Activated CD8-positive, alpha-beta memory T cell treated with anti-CD3 and anti-CD28 coated beads, Interleukin-2, amount 50 U/mL, for 1 hour (primary cell): ENCODE data around the gene MUC7.
"Not testable (repeated sequence)": the region's sequence is repeated elsewhere in the genome, so short reads cannot be mapped to it uniquely, and the experiment has no call there.

ENCODE experiments used
- DNase-seq: peaks from one replicate; pipeline ENCODE4 v3.0.0-alpha.2; 2020; ENCODE audit errors: extremely low read depth

MUC7 gene

GRCh38 chr4:70471897-70472296, at the start of gene MUC7:
Gene MUC7, plus strand, starts transcription at chr4:70472197. Its CDS starts 1,825 bp downstream, at chr4:70474022.
- no peak for DNase-seq

DNA sequence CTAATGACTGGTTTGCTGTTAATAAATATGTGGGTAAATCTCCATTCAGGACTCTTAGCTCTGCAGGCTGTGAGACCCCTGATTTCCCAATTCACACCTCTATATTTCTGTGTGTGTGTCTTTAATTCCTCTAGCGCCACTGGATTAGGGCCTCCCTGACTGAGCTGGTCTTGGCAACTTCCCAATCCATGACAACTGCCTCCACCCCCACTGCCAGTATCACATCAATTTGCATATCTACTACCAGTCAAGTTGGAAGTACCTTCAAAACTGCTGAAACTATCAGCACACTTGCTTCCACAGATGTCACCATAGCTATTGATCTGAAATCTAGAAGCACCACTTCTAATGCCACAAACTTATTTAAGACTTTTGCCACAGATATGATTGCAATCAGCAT, 46.7 kb upstream of the MUC7 start:
- no peak for DNase-seq

DNA sequence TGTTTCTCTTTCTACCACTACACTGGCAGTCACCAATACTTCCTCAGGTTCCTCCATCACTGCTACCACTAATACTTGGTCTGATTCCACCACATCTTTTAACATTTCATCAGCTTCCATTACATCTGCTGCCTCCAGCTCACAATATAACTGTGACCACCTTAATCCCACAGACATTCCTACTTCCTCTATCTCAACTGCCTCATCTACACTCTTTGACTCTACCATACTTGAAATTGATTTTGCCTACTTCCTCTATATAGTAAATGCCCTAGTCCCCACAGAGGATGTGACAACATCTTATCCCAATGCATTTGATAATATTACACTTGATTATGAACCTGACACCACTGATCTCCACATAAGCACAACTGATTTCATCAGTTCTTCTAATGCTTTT, 45.2 kb upstream of the MUC7 start:
- DNase-seq = no peak

GRCh38 chr4:70437197-70437596, 34.8 kb upstream of the MUC7 start:
- DNase-seq = no peak

- no peak for DNase-seq
Observed at GRCh38 chr4:70442474-70442873, 29.5 kb upstream of the MUC7 start.

DNA sequence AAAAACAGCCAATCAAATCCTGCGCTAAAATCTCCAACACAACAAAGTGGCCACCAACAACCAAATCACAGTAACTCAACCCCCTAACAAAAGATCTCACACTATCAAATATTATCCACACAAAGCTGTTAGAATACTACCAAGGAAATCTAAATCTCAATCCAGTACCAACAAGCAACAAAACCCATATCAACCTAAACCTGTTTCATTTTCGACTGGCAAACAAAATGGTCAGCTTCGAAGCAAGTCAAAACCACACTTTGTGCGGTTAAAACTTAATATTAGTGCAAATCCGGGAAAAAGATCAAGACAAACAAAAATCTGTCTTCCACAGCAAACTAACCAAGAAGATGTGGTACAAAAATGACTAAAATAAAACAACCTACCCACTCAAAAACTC, 28.7 kb upstream of the MUC7 start:
- no peak for DNase-seq

DNA sequence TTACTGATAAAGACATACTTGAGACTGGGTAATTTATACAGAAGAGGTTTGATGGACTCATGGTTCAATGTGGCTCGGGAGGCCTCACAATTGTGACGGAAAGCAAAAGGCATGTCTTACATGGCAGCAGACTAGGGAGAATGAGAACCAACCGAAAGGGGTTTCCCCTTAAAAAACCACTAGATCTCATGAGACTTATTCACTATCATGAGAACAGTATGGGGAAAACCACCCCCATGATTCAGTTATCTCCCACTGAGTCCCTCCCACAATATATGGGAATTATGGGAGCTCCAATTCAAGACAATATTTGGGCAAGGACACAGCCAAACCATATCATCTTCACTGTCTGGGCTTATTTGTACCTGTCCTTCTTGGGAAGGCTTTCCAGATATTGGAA, 22.8 kb upstream of the MUC7 start:
- no peak for DNase-seq

DNA sequence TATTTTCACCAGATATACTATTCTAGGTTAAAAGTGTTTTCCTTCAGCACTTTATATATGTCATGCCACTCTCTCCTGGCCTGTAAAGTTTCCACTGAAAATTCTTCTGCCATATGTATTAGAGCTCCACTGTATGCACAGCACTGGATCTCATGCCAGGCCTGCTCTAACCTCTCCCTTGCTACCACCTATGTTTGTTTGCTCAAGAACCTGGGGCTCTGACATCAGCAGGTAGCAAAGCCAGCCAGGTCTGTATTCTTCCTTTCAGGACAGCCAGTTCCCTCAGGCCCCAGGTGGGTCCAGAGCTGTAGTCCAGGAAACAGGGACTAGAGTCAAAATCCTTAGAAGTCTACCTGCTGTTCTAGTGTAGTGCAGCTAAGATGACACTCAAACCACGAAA, 19.1 kb upstream of the MUC7 start:
- no peak for DNase-seq

- no peak for DNase-seq
Observed at GRCh38 chr4:70463335-70463734, 8.7 kb upstream of the MUC7 start.

- no peak for DNase-seq
Observed at GRCh38 chr4:70473679-70474078, 1.7 kb downstream of the MUC7 start.

DNA sequence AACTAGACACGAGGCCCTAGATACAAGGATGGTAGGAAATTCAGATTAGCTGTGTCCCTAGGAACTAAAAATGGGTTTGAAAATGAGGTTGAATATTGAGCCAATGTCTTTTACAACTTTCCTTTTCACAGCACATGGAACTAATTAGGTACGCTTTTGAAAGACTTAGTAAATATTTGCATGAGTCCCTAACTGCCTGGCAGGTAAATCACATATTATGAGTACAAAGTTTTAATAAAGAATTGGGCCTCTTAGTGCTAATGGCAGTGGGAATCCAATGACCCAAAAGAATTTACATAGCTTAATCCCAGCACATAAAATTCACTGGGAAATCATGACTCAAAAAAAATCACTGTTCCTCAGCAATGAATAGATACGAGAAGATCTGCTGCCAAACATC, 16.8 kb downstream of the MUC7 start:
- no peak for DNase-seq

DNA sequence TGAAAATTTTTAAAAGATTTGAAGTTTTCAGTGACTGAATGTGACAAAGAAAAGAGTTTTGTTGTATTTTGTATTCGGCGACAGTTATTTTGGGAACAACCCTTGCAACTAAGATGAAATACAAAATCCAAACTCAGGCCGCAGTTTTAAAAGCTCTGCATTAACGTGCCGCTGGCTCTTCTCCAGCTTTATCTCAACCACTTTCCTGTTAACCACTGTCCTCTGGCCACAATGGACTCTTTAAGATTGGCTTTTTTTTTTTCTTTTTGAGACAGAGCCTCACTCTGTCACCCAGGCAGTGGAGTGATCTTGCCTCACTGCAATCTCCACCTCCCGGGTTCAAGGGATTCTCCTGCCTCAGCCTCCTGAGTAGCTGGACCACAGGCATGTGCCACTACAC, 24.2 kb downstream of the MUC7 start:
- DNase-seq = no peak

GRCh38 chr4:70501838-70502237, 29.8 kb downstream of the MUC7 start:
- not testable (repeated sequence) for DNase-seq

- no peak for DNase-seq
Observed at GRCh38 chr4:70504733-70505132, 32.7 kb downstream of the MUC7 start.

GRCh38 chr4:70505151-70505748, 33.3 kb downstream of the MUC7 start:
- DNase-seq = no peak

DNA sequence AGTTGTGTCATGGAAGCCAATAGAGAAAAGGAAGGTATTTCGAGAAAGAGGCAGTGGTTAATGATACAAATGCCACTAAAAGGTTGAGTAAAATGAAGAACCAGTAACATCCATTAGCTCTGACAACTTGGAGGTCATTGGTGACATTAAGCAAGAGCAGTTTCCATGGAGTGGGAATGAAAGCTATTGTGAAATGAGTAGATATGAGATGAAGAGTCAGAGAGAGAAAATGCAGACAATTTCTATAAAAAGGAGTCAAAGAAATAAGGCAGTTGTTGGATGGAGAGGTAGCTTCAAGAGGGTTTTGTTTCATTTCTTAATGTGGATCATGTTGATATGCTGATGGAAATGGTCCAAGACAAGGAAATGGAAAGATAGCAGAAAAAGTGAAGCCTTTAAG, 36.8 kb downstream of the MUC7 start:
- DNase-seq = no peak

DNA sequence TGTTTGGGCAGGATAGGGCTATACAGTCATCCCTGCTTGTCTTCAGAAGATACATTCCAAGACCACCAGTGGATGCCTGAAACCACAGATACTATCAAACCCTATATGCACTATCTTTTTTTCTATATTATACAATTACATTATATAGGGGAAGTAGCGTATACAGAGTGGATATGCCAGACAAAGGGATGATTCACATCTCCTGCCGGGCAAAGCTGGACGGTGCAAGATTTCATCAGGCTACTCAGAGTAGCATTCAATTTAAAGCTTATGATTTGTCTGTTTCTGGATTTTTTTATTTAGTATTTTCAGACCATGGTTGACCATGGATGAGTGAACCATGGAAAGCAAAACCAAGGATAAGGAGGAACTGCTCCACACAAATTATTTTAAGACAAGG, 39.4 kb downstream of the MUC7 start:
- no peak for DNase-seq

DNA sequence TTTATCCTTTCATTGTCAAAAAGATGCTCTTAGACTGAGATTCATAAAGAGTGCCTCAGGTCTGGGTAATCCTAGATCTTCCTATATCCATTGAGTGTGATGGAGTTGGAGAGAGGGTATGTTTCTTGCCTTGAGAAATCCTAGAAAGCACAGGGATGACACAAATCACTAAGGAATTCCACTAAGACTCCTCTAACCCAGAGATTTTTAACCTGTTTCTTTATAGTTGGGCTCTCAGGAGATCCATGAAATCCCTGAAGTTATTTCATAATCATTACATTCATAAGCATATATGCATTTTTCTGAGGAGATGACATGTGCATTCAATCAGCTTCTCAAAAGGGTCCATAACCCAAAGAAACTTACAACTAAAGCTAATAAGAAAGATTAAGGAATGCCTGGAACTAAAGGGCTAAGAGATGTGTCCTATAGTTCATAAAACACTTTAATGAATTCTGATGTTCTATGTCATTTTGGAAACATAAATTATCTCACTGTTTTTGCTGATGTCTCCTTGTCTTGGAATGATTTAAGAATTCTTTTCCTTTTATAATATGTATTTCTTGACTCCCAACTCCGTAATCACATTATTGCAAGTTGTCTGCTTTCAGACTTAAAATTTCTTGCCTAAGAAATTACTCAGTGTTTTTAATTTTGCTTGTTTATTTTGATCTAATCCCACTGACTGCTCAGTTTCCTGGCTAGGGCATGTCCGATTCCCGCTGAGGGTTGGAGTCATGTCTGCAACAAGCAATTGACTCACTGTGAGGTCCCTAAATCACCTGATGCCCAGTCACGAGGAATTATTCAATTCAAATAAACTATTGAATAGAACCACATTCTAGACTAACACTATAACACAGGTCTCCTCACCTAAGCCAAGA, 43.6 kb downstream of the MUC7 start:
- no peak for DNase-seq

GRCh38 chr4:70518269-70518668, 46.3 kb downstream of the MUC7 start, which contains the start of gene AMTN:
Gene AMTN, plus strand, starts transcription at chr4:70518569. Its CDS starts 209 bp downstream, at chr4:70518778.
- DNase-seq = no peak

GRCh38 chr4:70518716-70519115, 46.7 kb downstream of the MUC7 start:
- no peak for DNase-seq

- no peak for DNase-seq
Observed at GRCh38 chr4:70522626-70523025, 50.6 kb downstream of the MUC7 start.

DNA sequence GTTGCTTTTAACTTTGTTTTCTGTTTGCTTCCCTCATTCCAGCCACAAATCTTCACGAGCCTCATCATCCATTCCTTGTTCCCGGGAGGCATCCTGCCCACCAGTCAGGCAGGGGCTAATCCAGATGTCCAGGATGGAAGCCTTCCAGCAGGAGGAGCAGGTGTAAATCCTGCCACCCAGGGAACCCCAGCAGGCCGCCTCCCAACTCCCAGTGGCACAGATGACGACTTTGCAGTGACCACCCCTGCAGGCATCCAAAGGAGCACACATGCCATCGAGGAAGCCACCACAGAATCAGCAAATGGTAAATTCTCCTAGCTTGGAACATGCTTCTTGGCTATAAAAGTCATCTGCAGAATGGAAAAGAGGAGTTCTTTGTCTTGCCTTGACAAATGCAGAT, 59.0 kb downstream of the MUC7 start:
- DNase-seq = no peak

DNA sequence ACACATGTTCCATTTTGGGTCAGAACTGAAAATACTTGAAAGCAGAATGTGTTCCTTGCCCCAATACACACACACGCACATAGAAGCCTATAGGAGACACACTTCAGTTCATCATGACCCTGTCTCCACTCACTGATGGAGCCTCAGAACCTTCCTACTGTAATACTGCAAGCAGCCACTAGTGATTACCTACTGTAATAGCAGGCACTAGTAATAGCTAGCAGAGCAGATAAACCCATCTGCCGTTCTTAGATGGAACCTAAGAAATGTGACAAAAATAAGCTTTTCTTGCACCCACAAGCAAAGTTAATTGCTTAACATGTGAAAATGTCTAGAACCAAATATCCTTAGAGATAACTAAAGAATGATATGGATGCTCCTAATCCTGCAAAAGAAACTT, 60.0 kb downstream of the MUC7 start:
- no peak for DNase-seq
